Keratinocyte (primary cell): ENCODE measurements around the gene ASRGL1. TPM values are rescaled to one million over a fixed set of nuclear protein-coding genes. Genes with fewer than 3 reads are reported as not detected.

ENCODE experiments used
- DNase-seq: peaks from one replicate; pipeline ENCODE4 v3.0.0-alpha.2; 2011; ENCODE audit warnings: low read depth, missing footprints, low spot score
- FAIRE-seq: peaks from 2 replicates; lab custom pipeline; 2011; peaks lifted over from hg19 to GRCh38; lab: Jason Lieb, UNC
- H2AFZ ChIP-seq: 2 replicates; pipeline ENCODE4 v1.6.0; 2012; ENCODE audit warnings: low read length, control low read depth, inconsistent platforms; ENCODE audit not compliant: control insufficient read depth
- H3K27ac ChIP-seq: 2 replicates; pipeline ENCODE4 v1.5.1; 2011; ENCODE audit warnings: low read length; ENCODE audit not compliant: control insufficient read depth, insufficient read depth
- H3K27me3 ChIP-seq: 3 replicates; pipeline ENCODE4 v1.6.0; 2011; ENCODE audit warnings: low read length; ENCODE audit not compliant: control insufficient read depth, insufficient read depth; ENCODE audit errors: extremely low read depth
- H3K36me3 ChIP-seq, 2 experiments: 2 replicates in 1 of 2; 3 replicates in 1 of 2; pipeline ENCODE4 v1.5.1; 2011; ENCODE audit warnings: low read length in 2 of 2, mild to moderate bottlenecking in 1 of 2; ENCODE audit not compliant: control insufficient read depth in 2 of 2, insufficient read depth in 2 of 2; ENCODE audit errors: extremely low read depth in 1 of 2
- H3K4me1 ChIP-seq: 3 replicates; pipeline ENCODE4 v1.5.1; 2011; ENCODE audit warnings: low read length; ENCODE audit not compliant: control insufficient read depth, insufficient read depth; ENCODE audit errors: extremely low read depth
- H3K4me2 ChIP-seq: 3 replicates; pipeline ENCODE4 v1.6.0; 2011; ENCODE audit warnings: low read depth, low read length; ENCODE audit not compliant: control insufficient read depth, insufficient read depth; ENCODE audit errors: extremely low read depth
- H3K4me3 ChIP-seq, 3 experiments: fragments of 200-600 bp in 1 of 3; sonication (generic) in 1 of 3; 2 replicates in 2 of 3; 3 replicates in 1 of 3; pipeline ENCODE4 v1.5.1; 2011 to 2016; ENCODE audit warnings: low read length in 3 of 3, mild to moderate bottlenecking in 3 of 3, control low read depth in 2 of 3, inconsistent platforms in 1 of 3, low read depth in 1 of 3, mixed read lengths in 1 of 3, mixed run types in 1 of 3, moderate library complexity in 1 of 3; ENCODE audit not compliant: control insufficient read depth in 2 of 3, insufficient read depth in 2 of 3; ENCODE audit errors: extremely low read depth in 1 of 3
- H3K79me2 ChIP-seq: 2 replicates; pipeline ENCODE4 v1.6.0; 2012; ENCODE audit warnings: low read length; ENCODE audit not compliant: control insufficient read depth, insufficient read depth
- H3K9ac ChIP-seq: 3 replicates; pipeline ENCODE4 v1.6.0; 2011; ENCODE audit warnings: low read length; ENCODE audit not compliant: control insufficient read depth, insufficient read depth; ENCODE audit errors: extremely low read depth
- H3K9me1 ChIP-seq: 3 replicates; pipeline ENCODE4 v1.6.0; 2011; ENCODE audit warnings: low read length; ENCODE audit not compliant: control insufficient read depth, insufficient read depth; ENCODE audit errors: extremely low read depth
- H3K9me3 ChIP-seq: 2 replicates; pipeline ENCODE4 v1.5.1; 2012; ENCODE audit warnings: low read depth, low read length; ENCODE audit not compliant: control insufficient read depth
- H4K20me1 ChIP-seq: 3 replicates; pipeline ENCODE4 v1.6.0; 2011; ENCODE audit warnings: low read length; ENCODE audit not compliant: control insufficient read depth, insufficient read depth; ENCODE audit errors: extremely low read depth
- CTCF ChIP-seq, 3 experiments: IDR thresholded peaks in 1 of 3; conservative IDR thresholded peaks in 1 of 3; optimal IDR thresholded peaks in 1 of 3; 2 replicates in 2 of 3; 3 replicates in 1 of 3; pipeline versions ENCODE3 to v1.5.1; 2011; ENCODE audit warnings: low read length in 3 of 3, mild to moderate bottlenecking in 3 of 3, moderate library complexity in 2 of 3, control low read depth in 1 of 3, inconsistent platforms in 1 of 3; ENCODE audit not compliant: insufficient read depth in 2 of 3; ENCODE audit errors: extremely low read depth in 1 of 3
- EZH2 ChIP-seq: IDR thresholded peaks from one replicate; pipeline ENCODE4 v1.6.1; 2012; ENCODE audit warnings: inconsistent platforms, mild to moderate bottlenecking, low read length, moderate library complexity
- dilution Hi-C: fragments of 300-500 bp; cut with MboI; formaldehyde crosslinking; loops from one replicate; pipeline ENCODE4 v1.7.0; 2020; ENCODE audit warnings: low sequenced_read_pairs; ENCODE audit not compliant: extremely low pct_ligation_motif_present
- polyA plus RNA-seq, 5 experiments: library from polyadenylated mRNA; depleted of rRNA in 3 of 5; stranded (reverse) in 3 of 5; stranded (forward) in 1 of 5; unstranded in 1 of 5; fragments of >200 nt; gene quantifications; 1 replicate in 1 of 5; 2 replicates in 3 of 5; 3 replicates in 1 of 5; pipeline versions ENCODE4 v1.2.1 to v1.2.3, GENCODE V29; 2011 to 2012; ENCODE audit warnings: missing spikeins in 2 of 5, low read depth in 1 of 5, low replicate concordance in 1 of 5

Gene ASRGL1
- polyA plus RNA-seq, 1 donor (not counting 4 experiments of a cell fraction or from before 2014, with no cell fraction given) = 0.05 TPM

DNA sequence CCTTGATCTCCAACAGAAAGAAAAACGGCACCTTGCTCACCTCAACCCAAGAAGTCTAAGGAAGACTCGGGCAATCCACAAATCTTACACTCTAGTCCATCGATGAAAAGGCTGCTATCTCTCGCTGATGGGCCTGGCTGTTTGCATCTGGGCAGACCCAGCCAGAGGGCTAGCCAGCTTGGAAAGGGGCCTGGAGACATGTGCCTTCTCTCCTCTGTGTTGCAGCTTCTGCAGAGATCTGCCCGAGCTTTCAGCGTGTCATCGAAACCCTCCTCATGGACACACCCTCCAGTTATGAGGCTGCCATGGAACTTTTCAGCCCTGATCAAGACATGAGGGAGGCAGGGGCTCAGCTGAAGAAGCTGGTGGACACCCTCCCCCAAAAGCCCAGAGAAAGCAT is 84.7 kb downstream of the ASRGL1 start:
- no peak for TF ChIP-seq EZH2
- TF ChIP-seq CTCF (optimal IDR thresholded peaks at IDR 0.05 in 1 of 3, IDR thresholded peaks at IDR 0.05 in 1 of 3, conservative IDR thresholded peaks at IDR 0.05 in 1 of 3; ENCODE audit: extremely low read depth in 1 of 3, insufficient read depth in 2 of 3, low read length in 3 of 3) = no peak
- Histone ChIP-seq H3K27ac (no peak overlapping the region), H3K9me1 (no peaks in the 10 kb centered on the region), H3K79me2 (no peaks in the 10 kb centered on the region), H3K4me3 (no peak overlapping the region), H3K9me3 (no peaks in the 10 kb centered on the region), H3K36me3 (no peaks in the 10 kb centered on the region), H2AFZ (no peak overlapping the region), H3K4me2 (no peak overlapping the region), H3K4me1 (no peaks in the 10 kb centered on the region), H3K9ac (no peak overlapping the region), H3K27me3 (peaks cover 9% of the 10 kb centered on the region), H4K20me1 (no peaks in the 10 kb centered on the region)
- no peak for FAIRE-seq
- no peak for DNase-seq
- dilution Hi-C loops = no loop called here

GRCh38 chr11:62423012-62423411 is 85.8 kb downstream of the ASRGL1 start:
- H3K27me3 ChIP-seq = peaks cover 9% of the 10 kb centered on the region
- no peak overlapping the region for H3K27ac ChIP-seq
- DNase-seq (no peak), FAIRE-seq (no peak)
- no peaks in the 10 kb centered on the region for H3K9me3 ChIP-seq
- no peak overlapping the region for H3K4me2 ChIP-seq
- dilution Hi-C loops = no loop called here
- H3K36me3 ChIP-seq = no peaks in the 10 kb centered on the region
- H3K79me2 ChIP-seq = no peaks in the 10 kb centered on the region
- no peaks in the 10 kb centered on the region for H3K9me1 ChIP-seq
- H2AFZ ChIP-seq = no peak overlapping the region
- TF ChIP-seq EZH2 (no peak), CTCF (optimal IDR thresholded peaks at IDR 0.05 in 1 of 3, IDR thresholded peaks at IDR 0.05 in 1 of 3, conservative IDR thresholded peaks at IDR 0.05 in 1 of 3; ENCODE audit: extremely low read depth in 1 of 3, insufficient read depth in 2 of 3, low read length in 3 of 3) (no peak)
- no peak overlapping the region for H3K9ac ChIP-seq
- H3K4me3 ChIP-seq = no peak overlapping the region
- H3K4me1 ChIP-seq = peaks cover 4% of the 10 kb centered on the region
- H4K20me1 ChIP-seq = no peaks in the 10 kb centered on the region
